Lower leg skin (tissue), 4 donors: ENCODE data around the gene KCTD4. TPM values are rescaled to one million over a fixed set of nuclear protein-coding genes. Genes with fewer than 3 reads are reported as not detected.

ENCODE experiments used
- DNase-seq, 2 donors: peaks; one replicate each; pipeline ENCODE4 v3.0.0-alpha.2; 2019; ENCODE audit warnings: low spot score in 2 of 2
- H3K4me3 ChIP-seq: fragments of 200-600 bp; sonication (generic); 2 replicates; pipeline ENCODE4 v1.5.1; 2017; ENCODE audit warnings: mild to moderate bottlenecking, low read depth; ENCODE audit not compliant: poor library complexity, severe bottlenecking
- POLR2A ChIP-seq, 2 donors: fragments of 450-650 bp; IDR thresholded peaks; one replicate each; pipeline ENCODE4 v1.6.1; 2016 to 2017; ENCODE audit warnings: antibody characterized with exemption in 2 of 2, mild to moderate bottlenecking in 1 of 2, moderate library complexity in 1 of 2
- WGBS, 2 donors: methylation state at CpG; one replicate each; pipeline ENCODE4 v1.1.5; 2018; 5-methylcytosine and 5-hydroxymethylcytosine counted together
- intact Hi-C: fragments of 100-400 bp; cut with DNase I; formaldehyde crosslinking; loops from one replicate; pipeline ENCODE4 v1.15.0; 2023; ENCODE audit warnings: low total_unique reads
- total RNA-seq, 4 donors: library from RNA; depleted of rRNA; stranded (reverse); fragments of >200 nt; gene quantifications; one replicate each; pipeline ENCODE4 v1.1.0, GENCODE V29; 2016
- TF ChIP-seq, protein P1 (sequence below), 3 donors: fragments of 450-650 bp; IDR thresholded peaks; one replicate each; pipeline ENCODE4 v1.5.1; 2016; ENCODE audit warnings: antibody characterized with exemption in 3 of 3, mild to moderate bottlenecking in 3 of 3, moderate library complexity in 2 of 3

KCTD4 gene
- total RNA-seq, 4 donors from 2014 or later = 2.1 to 7.9 (median 4.8) TPM

DNA sequence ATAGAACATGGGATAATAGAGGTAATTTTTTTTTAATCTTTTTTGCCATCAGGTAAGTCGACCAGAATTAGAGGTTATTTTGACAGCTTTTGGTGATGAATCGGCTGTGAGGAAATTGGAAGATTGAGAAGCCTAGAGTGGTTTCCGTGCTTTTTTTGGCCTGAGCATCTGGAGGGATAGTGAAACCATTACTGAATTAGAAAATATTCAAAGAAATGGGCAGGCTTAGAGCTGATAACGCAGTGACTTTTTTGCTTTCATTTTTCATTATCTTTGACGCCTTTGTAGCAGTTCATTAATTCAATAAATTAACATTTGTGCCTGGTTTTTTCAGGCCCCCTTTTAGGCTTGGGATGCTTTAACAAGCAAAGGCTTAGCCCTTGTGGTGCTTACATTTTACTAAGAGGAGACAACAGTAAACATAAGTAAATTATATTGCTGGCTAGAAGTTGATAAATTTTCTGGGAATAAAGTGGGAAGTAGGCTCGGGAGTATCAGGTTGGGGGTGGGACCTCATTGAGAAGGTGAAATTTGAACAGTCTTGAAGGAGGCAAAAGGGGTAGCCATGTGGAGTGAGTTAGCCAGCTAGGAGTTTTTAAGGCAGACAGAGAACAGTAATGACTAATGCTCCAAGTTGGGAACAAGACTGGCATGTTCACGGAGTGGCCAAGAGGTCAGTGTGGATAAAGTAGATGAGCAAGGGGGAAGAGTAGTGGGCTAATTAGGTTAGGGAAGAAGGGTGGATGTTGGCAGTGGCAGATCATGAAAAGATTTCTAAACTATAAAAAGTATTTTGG is 44.1 kb downstream of the KCTD4 start:
- intact Hi-C loops = no loop called here
- no peak for TF ChIP-seq POLR2A (IDR thresholded peaks at IDR 0.05)
- TF ChIP-seq, protein P1, sequence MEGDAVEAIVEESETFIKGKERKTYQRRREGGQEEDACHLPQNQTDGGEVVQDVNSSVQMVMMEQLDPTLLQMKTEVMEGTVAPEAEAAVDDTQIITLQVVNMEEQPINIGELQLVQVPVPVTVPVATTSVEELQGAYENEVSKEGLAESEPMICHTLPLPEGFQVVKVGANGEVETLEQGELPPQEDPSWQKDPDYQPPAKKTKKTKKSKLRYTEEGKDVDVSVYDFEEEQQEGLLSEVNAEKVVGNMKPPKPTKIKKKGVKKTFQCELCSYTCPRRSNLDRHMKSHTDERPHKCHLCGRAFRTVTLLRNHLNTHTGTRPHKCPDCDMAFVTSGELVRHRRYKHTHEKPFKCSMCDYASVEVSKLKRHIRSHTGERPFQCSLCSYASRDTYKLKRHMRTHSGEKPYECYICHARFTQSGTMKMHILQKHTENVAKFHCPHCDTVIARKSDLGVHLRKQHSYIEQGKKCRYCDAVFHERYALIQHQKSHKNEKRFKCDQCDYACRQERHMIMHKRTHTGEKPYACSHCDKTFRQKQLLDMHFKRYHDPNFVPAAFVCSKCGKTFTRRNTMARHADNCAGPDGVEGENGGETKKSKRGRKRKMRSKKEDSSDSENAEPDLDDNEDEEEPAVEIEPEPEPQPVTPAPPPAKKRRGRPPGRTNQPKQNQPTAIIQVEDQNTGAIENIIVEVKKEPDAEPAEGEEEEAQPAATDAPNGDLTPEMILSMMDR (IDR thresholded peaks at IDR 0.05) = no peak
- DNase-seq = no peak
- WGBS, 2 donors = 90 to 91% methylated on average over 7 of the region's 7 CpGs
- no peak overlapping the region for H3K4me3 ChIP-seq

DNA sequence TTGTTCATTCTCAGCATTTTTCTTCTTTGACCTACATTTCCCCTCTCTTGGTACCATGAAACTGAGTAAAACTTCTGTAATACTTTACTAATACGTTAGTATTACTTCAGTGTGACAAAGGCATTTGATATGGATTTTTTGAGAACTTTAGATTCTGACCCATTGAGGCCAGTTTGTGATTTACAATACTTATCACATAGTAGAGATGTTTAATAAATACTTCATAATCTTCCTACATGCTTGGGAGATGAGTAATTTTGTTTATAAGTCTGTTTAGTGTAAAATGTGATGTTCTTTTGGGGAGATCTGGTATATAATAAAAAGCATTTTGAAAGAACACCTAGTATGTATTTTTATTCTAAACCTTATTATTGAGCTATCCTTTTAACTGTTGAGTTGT is 50.9 kb downstream of the KCTD4 start:
- no peak overlapping the region for H3K4me3 ChIP-seq
- no peak for DNase-seq
- WGBS, 2 donors = 82 to 84% methylated on average over 1 of the region's 1 CpG
- no peak for TF ChIP-seq POLR2A (IDR thresholded peaks at IDR 0.05)
- TF ChIP-seq, protein P1 (IDR thresholded peaks at IDR 0.05) = no peak
- intact Hi-C loops = no loop called here

- no peak for DNase-seq
- H3K4me3 ChIP-seq = no peak overlapping the region
- intact Hi-C loops = no loop called here
- 58 to 59% methylated on average over 7 of the region's 7 CpGs for whole genome bisulfite sequencing, 2 donors
- TF ChIP-seq POLR2A (IDR thresholded peaks at IDR 0.05) = no peak
- TF ChIP-seq, protein P1 (IDR thresholded peaks at IDR 0.05) = no peak
Measured at GRCh38 chr13:45143346-45143751, 57.5 kb downstream of the KCTD4 start.

Other genes starting within 250 kb of the KCTD4 start
- gene NUFIP1, start 211.6 kb downstream of the KCTD4 start, total RNA-seq = 1 to 10 TPM in 3 of 4 donors, under 1 TPM in 1; 0.88 to 4.0 (median 3.7) TPM
- gene GPALPP1, start 211.5 kb downstream of the KCTD4 start, total RNA-seq = 10 to 100 TPM; 18.3 to 29.6 (median 19.9) TPM
- gene GTF2F2, start 80.5 kb downstream of the KCTD4 start, total RNA-seq = 10 to 100 TPM; 35.6 to 52.4 (median 45.3) TPM
- gene TPT1, start 140.1 kb upstream of the KCTD4 start, total RNA-seq = 1,000 to 10,000 TPM; 2,307 to 2,977 (median 2,645) TPM
- gene SLC25A30, start 217.3 kb upstream of the KCTD4 start, total RNA-seq = 10 to 100 TPM in 3 of 4 donors, 1 to 10 TPM in 1; 8.0 to 23.3 (median 20.4) TPM